Spleen (tissue), 11 donors: ENCODE measurements around the gene SMAD3. TPM values are rescaled to one million over a fixed set of nuclear protein-coding genes. Genes with fewer than 3 reads are reported as not detected.
A peak's percentile ranks its signal among the peaks of the same experiment; 100 is the strongest.

Experiments
- DNase-seq: peaks from one replicate; pipeline ENCODE4 v3.0.0-alpha.2; 2020
- H3K27ac ChIP-seq, 8 donors: fragments of 200-600 bp; sonication (generic) in 7 of 8; 1 replicate in 4 of 8; 2 replicates in 4 of 8; pipeline versions ENCODE4 v1.5.0 to v1.8.0; 2016 to 2021; ENCODE audit warnings: inconsistent platforms in 4 of 8, mild to moderate bottlenecking in 4 of 8, moderate library complexity in 1 of 8
- H3K27me3 ChIP-seq, 7 donors: fragments of 200-600 bp; sonication (generic) in 6 of 7; replicated peaks in 1 of 7; 1 replicate in 4 of 7; 2 replicates in 3 of 7; pipeline versions ENCODE4 v1.5.0 to v1.8.0; 2016 to 2021; ENCODE audit warnings: inconsistent platforms in 3 of 7, mild to moderate bottlenecking in 1 of 7
- H3K36me3 ChIP-seq, 6 donors: fragments of 200-600 bp; sonication (generic) in 5 of 6; 1 replicate in 4 of 6; 2 replicates in 2 of 6; pipeline versions ENCODE4 v1.5.0 to v1.8.0; 2016 to 2021; ENCODE audit warnings: inconsistent platforms in 2 of 6
- H3K4me1 ChIP-seq, 6 donors: fragments of 200-600 bp; sonication (generic) in 5 of 6; 1 replicate in 3 of 6; 2 replicates in 3 of 6; pipeline versions ENCODE4 v1.5.0 to v1.8.0; 2016 to 2021; ENCODE audit warnings: inconsistent platforms in 3 of 6
- H3K4me3 ChIP-seq, 8 donors: fragments of 200-600 bp; sonication (generic) in 7 of 8; 1 replicate in 4 of 8; 2 replicates in 4 of 8; pipeline versions ENCODE4 v1.5.0 to v1.8.0; 2016 to 2021; ENCODE audit warnings: inconsistent platforms in 4 of 8, mild to moderate bottlenecking in 4 of 8, moderate library complexity in 2 of 8
- H3K9me3 ChIP-seq, 8 donors: fragments of 200-600 bp; sonication (generic) in 7 of 8; 1 replicate in 4 of 8; 2 replicates in 4 of 8; pipeline versions ENCODE4 v1.5.0 to v1.8.0; 2016 to 2021; ENCODE audit warnings: inconsistent platforms in 4 of 8
- CTCF ChIP-seq, 11 experiments: fragments of 200-600 bp in 7 of 11; fragments of 450-650 bp in 4 of 11; sonication (generic) in 4 of 11; IDR thresholded peaks in 8 of 11; conservative IDR thresholded peaks in 3 of 11; 1 replicate in 7 of 11; 2 replicates in 4 of 11; pipeline versions ENCODE4 v1.4.0 to v1.8.0; 2016 to 2021; ENCODE audit warnings: antibody characterized with exemption in 11 of 11, inconsistent platforms in 4 of 11, mild to moderate bottlenecking in 1 of 11
- POLR2A ChIP-seq, 3 donors: fragments of 450-650 bp; IDR thresholded peaks; one replicate each; pipeline ENCODE4 v1.5.1; 2017; ENCODE audit warnings: antibody characterized with exemption in 3 of 3, mild to moderate bottlenecking in 1 of 3
- POLR2AphosphoS5 ChIP-seq, 3 donors: sonication (generic); formaldehyde crosslinking; IDR thresholded peaks; one replicate each; pipeline ENCODE4 v1.5.1; 2017; ENCODE audit warnings: antibody characterized with exemption in 3 of 3
- WGBS, 5 donors: extraction: QIAGEN DNeasy Blood & Tissue Kit in 3 of 5; methylation state at CpG; one replicate each; pipeline versions ENCODE4 v1.1.5 to v1.1.7; 2013 to 2018; 5-methylcytosine and 5-hydroxymethylcytosine counted together
- intact Hi-C: fragments of 100-400 bp; cut with DNase I; formaldehyde crosslinking; loops from one replicate; pipeline ENCODE4 v1.15.0; 2023; ENCODE audit warnings: low total_unique reads
- polyA plus RNA-seq, 3 donors: library from polyadenylated mRNA; stranded (reverse); fragments of 200-250 nt; gene quantifications; one replicate each; pipeline ENCODE4 v1.2.1, GENCODE V29; 2013
- total RNA-seq, 7 donors: library from RNA; depleted of rRNA in 3 of 7; stranded (reverse); fragments of >200 nt in 3 of 7; fragmentation: NEBNext Ultra II Directional in 4 of 7; extraction: Animal tissue kit (Norgen Biotek cat#: 25700) in 4 of 7; gene quantifications; one replicate each; pipeline versions ENCODE4 v1.1.0 to v1.2.1, GENCODE V29; 2016 to 2021
- donor health status: healthy with polysubstance abuse.
- donor health status: DM: no; HTN: no; CAD: no; lungs with moderate emphysema.
- donor health status: DM: no; HTN: no; CAD: no.
- donor health status: Bipolar disorder and iron deficiency.
- donor health status: healthy.
- donor health status: DM: no; HTN: no; CAD: no.
- donor health status: DM: yes; HTN: yes; CAD: no.

SMAD3 gene
- total and polyA plus RNA-seq, 10 donors = 8.3 to 78.4 (median 33.7) TPM

GRCh38 chr15:67163180-67163579 is 97.8 kb downstream of the SMAD3 start:
- H3K36me3 ChIP-seq = peaks cover 0 to 39% (median 32%) of the 10 kb centered on the region in 6 donors
- peaks cover 6 to 71% (median 26%) of the 10 kb centered on the region in 6 donors for H3K4me1 ChIP-seq
- H3K4me3 ChIP-seq = no peak overlapping the region
- no peak for DNase-seq
- no peaks in the 10 kb centered on the region for H3K27me3 ChIP-seq
- TF ChIP-seq CTCF (IDR thresholded peaks at IDR 0.05 in 8 of 11, conservative IDR thresholded peaks at IDR 0.05 in 3 of 11) (no peak), POLR2A (IDR thresholded peaks at IDR 0.05) (no peak), POLR2AphosphoS5 (IDR thresholded peaks at IDR 0.05) (no peak)
- no peak overlapping the region for H3K27ac ChIP-seq
- H3K9me3 ChIP-seq = no peaks in the 10 kb centered on the region
- WGBS, 5 donors = 96 to 98% (median 98%) methylated on average over 6 of the region's 6 CpGs
- intact Hi-C loops = no loop called here

DNA sequence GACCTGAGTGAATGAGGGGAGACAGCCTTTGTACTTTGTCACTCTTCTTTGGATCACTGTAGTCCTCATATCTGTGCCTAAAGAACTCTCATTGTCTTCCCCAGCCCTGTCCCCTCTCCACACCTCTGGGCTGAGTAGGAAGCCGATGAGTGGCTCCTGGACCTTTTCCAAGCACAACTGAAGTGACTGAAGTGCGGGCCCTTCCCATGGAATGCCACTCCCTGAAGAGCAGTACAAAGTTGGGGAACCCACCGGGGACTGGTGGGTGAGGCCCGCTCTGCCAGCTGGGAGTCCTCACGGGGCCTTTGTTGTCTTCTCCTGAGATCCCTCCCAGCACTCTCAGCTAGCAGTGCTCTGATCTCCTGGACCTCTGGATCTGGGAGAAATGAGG is 99.0 kb downstream of the SMAD3 start:
- Histone ChIP-seq H3K4me1 (peaks cover 6 to 69% (median 23%) of the 10 kb centered on the region in 6 donors), H3K27ac (no peak overlapping the region), H3K4me3 (no peak overlapping the region), H3K36me3 (peaks cover 0 to 52% (median 39%) of the 10 kb centered on the region in 6 donors), H3K9me3 (no peaks in the 10 kb centered on the region), H3K27me3 (no peaks in the 10 kb centered on the region)
- intact Hi-C loops = no loop called here
- WGBS, 5 donors = 61 to 83% (median 79%) methylated on average over 5 of the region's 5 CpGs
- TF ChIP-seq POLR2AphosphoS5 (IDR thresholded peaks at IDR 0.05) = no peak
- TF ChIP-seq CTCF (IDR thresholded peaks at IDR 0.05 in 8 of 11, conservative IDR thresholded peaks at IDR 0.05 in 3 of 11) = no peak
- TF ChIP-seq POLR2A (IDR thresholded peaks at IDR 0.05) = no peak
- DNase-seq = no peak

- intact Hi-C loops = no loop called here
- DNase-seq = no peak
- 86 to 96% (median 88%) methylated on average over 15 to 17 of the region's 17 CpGs for WGBS, 5 donors
- no peaks in the 10 kb centered on the region for H3K27me3 ChIP-seq
- H3K4me3 ChIP-seq = no peak overlapping the region
- peaks cover 0 to 56% (median 40%) of the 10 kb centered on the region in 6 donors for H3K36me3 ChIP-seq
- no peaks in the 10 kb centered on the region for H3K9me3 ChIP-seq
- H3K27ac ChIP-seq = no peak overlapping the region
- peaks cover 6 to 67% (median 23%) of the 10 kb centered on the region in 6 donors for H3K4me1 ChIP-seq
- TF ChIP-seq POLR2A (IDR thresholded peaks at IDR 0.05) (no peak), POLR2AphosphoS5 (IDR thresholded peaks at IDR 0.05) (peak in 1 of 3 donors; percentile 16)
Measured at GRCh38 chr15:67164811-67165253, 99.4 kb downstream of the SMAD3 start.

- no peak for TF ChIP-seq POLR2AphosphoS5 (IDR thresholded peaks at IDR 0.05)
- no peak for TF ChIP-seq CTCF (IDR thresholded peaks at IDR 0.05 in 8 of 11, conservative IDR thresholded peaks at IDR 0.05 in 3 of 11)
- TF ChIP-seq POLR2A (IDR thresholded peaks at IDR 0.05) = no peak
- Histone ChIP-seq H3K27me3 (no peaks in the 10 kb centered on the region), H3K9me3 (no peaks in the 10 kb centered on the region), H3K36me3 (peaks cover 0 to 63% (median 47%) of the 10 kb centered on the region in 6 donors), H3K27ac (peak overlapping the region in 1 of 8 donors; percentile 5), H3K4me1 (peaks cover 6 to 63% (median 23%) of the 10 kb centered on the region in 6 donors), H3K4me3 (no peak overlapping the region)
- intact Hi-C loops = no loop called here
- DNase-seq = no peak
- 80 to 89% (median 86%) methylated on average over 34 of the region's 34 CpGs for WGBS, 5 donors
Measured at GRCh38 chr15:67165254-67166253, 100.2 kb downstream of the SMAD3 start.
